Vagina (tissue), 2 donors: ENCODE data around the gene GSKIP. TPM values are rescaled to one million over a fixed set of nuclear protein-coding genes. Genes with fewer than 3 reads are reported as not detected.

Experiments used
- DNase-seq, 2 donors: peaks; one replicate each; pipeline ENCODE4 v3.0.0-alpha.2; 2017; ENCODE audit errors: extremely low spot score in 2 of 2
- H3K27ac ChIP-seq: fragments of 200-600 bp; sonication (generic); one replicate; pipeline ENCODE4 v1.5.1; 2019
- H3K27me3 ChIP-seq: fragments of 200-600 bp; sonication (generic); one replicate; pipeline ENCODE4 v1.5.1; 2019
- H3K36me3 ChIP-seq, 2 donors: fragments of 200-600 bp; sonication (generic); one replicate each; pipeline ENCODE4 v1.5.1; 2017 to 2019
- H3K4me1 ChIP-seq: fragments of 200-600 bp; sonication (generic); one replicate; pipeline ENCODE4 v1.5.1; 2019
- H3K4me3 ChIP-seq, 2 donors: fragments of 200-600 bp; sonication (generic); 1 replicate in 1 of 2; 2 replicates in 1 of 2; pipeline ENCODE4 v1.5.1; 2016 to 2019
- H3K9me3 ChIP-seq: fragments of 200-600 bp; sonication (generic); one replicate; pipeline ENCODE4 v1.5.1; 2019
- CTCF ChIP-seq, 3 experiments: fragments of 450-650 bp in 2 of 3; fragments of 200-600 bp in 1 of 3; sonication (generic) in 1 of 3; IDR thresholded peaks; one replicate each; pipeline ENCODE4 v1.5.1; 2017 to 2019; ENCODE audit warnings: antibody characterized with exemption in 3 of 3, mild to moderate bottlenecking in 2 of 3, moderate library complexity in 2 of 3
- POLR2A ChIP-seq, 2 donors: fragments of 450-650 bp; IDR thresholded peaks; one replicate each; pipeline ENCODE4 v1.6.1; 2017; ENCODE audit warnings: antibody characterized with exemption in 2 of 2, mild to moderate bottlenecking in 2 of 2, moderate library complexity in 2 of 2
- POLR2AphosphoS5 ChIP-seq, 2 donors: sonication (generic); formaldehyde crosslinking; IDR thresholded peaks; one replicate each; pipeline ENCODE4 v1.9.0; 2017; ENCODE audit warnings: antibody characterized with exemption in 2 of 2, mild to moderate bottlenecking in 2 of 2, low read depth in 1 of 2; ENCODE audit not compliant: insufficient read depth in 1 of 2
- intact Hi-C: fragments of 100-400 bp; cut with DNase I; formaldehyde crosslinking; loops from one replicate; pipeline ENCODE4 v1.15.1; 2023
- total RNA-seq: library from RNA; depleted of rRNA; stranded (reverse); fragments of >200 nt; gene quantifications from one replicate; pipeline ENCODE4 v1.2.3, GENCODE V29; 2016

Gene GSKIP
- total RNA-seq, 1 donor from 2014 or later = 8.1 TPM

- no peak for DNase-seq
- intact Hi-C loops = no loop called here
- Histone ChIP-seq H3K27me3 (no peaks in the 10 kb centered on the region), H3K27ac (no peak overlapping the region), H3K4me3 (no peak overlapping the region), H3K9me3 (no peaks in the 10 kb centered on the region), H3K36me3 (no peaks in the 10 kb centered on the region), H3K4me1 (no peaks in the 10 kb centered on the region)
- TF ChIP-seq CTCF (IDR thresholded peaks at IDR 0.05) = no peak
- TF ChIP-seq POLR2AphosphoS5 (IDR thresholded peaks at IDR 0.05; ENCODE audit: insufficient read depth in 1 of 2, low read depth in 1 of 2) = no peak
- no peak for TF ChIP-seq POLR2A (IDR thresholded peaks at IDR 0.05)
Measured at GRCh38 chr14:96400495-96400894, 37.2 kb downstream of the GSKIP start.

- Histone ChIP-seq H3K9me3 (no peaks in the 10 kb centered on the region), H3K27ac (no peak overlapping the region), H3K36me3 (no peaks in the 10 kb centered on the region), H3K27me3 (no peaks in the 10 kb centered on the region), H3K4me1 (no peaks in the 10 kb centered on the region), H3K4me3 (no peak overlapping the region)
- intact Hi-C loops = no loop called here
- no peak for TF ChIP-seq CTCF (IDR thresholded peaks at IDR 0.05)
- TF ChIP-seq POLR2AphosphoS5 (IDR thresholded peaks at IDR 0.05; ENCODE audit: insufficient read depth in 1 of 2, low read depth in 1 of 2) = no peak
- TF ChIP-seq POLR2A (IDR thresholded peaks at IDR 0.05) = no peak
- no peak for DNase-seq
Measured at GRCh38 chr14:96403409-96403808, 40.1 kb downstream of the GSKIP start.

- intact Hi-C loops = no loop called here
- no peak overlapping the region for H3K4me3 ChIP-seq
- no peak overlapping the region for H3K27ac ChIP-seq
- DNase-seq = no peak
- TF ChIP-seq POLR2A (IDR thresholded peaks at IDR 0.05) (no peak), POLR2AphosphoS5 (IDR thresholded peaks at IDR 0.05; ENCODE audit: insufficient read depth in 1 of 2, low read depth in 1 of 2) (no peak), CTCF (IDR thresholded peaks at IDR 0.05) (no peak)
- no peaks in the 10 kb centered on the region for H3K4me1 ChIP-seq
- no peaks in the 10 kb centered on the region for H3K27me3 ChIP-seq
- no peaks in the 10 kb centered on the region for H3K36me3 ChIP-seq
- H3K9me3 ChIP-seq = no peaks in the 10 kb centered on the region
Measured at GRCh38 chr14:96405677-96406076, 42.4 kb downstream of the GSKIP start.

DNA sequence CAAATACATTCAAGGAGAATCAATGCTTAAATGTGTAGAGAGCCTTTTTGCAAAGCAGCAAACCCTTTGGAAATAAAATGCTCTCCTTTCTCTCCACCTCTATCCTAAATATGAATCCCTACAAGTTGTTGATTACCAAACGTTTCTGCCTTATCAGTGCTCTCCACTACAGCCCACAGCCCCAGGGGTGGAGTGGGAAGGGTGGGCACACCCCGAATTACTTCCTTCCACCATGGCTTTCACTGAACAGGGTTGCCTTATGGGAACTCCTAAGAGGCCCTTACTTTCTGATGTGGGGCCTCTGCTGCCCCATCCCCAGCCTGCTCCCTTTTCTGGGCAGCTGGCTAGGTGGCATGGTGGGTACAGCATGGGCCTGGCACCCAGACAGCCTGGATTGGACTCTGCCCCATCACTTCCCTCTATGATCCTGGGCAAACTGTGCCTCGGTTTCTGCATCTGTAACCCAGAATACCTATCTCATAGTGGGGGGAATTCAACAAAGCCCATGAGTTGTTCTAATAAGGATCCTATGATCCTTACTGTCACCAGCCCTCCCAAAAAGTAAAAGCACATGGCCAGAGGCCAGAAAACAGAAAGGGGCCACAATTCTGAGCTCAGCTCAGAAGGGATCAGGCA is 44.7 kb downstream of the GSKIP start:
- H3K27me3 ChIP-seq = no peaks in the 10 kb centered on the region
- TF ChIP-seq CTCF (IDR thresholded peaks at IDR 0.05) (no peak), POLR2AphosphoS5 (IDR thresholded peaks at IDR 0.05; ENCODE audit: insufficient read depth in 1 of 2, low read depth in 1 of 2) (no peak), POLR2A (IDR thresholded peaks at IDR 0.05) (no peak)
- intact Hi-C loops = no loop called here
- DNase-seq = peak in 1 of 2 donors; percentile 85
- H3K36me3 ChIP-seq = no peaks in the 10 kb centered on the region
- H3K27ac ChIP-seq = no peak overlapping the region
- no peaks in the 10 kb centered on the region for H3K4me1 ChIP-seq
- H3K9me3 ChIP-seq = no peaks in the 10 kb centered on the region
- H3K4me3 ChIP-seq = no peak overlapping the region

- H3K27me3 ChIP-seq = no peaks in the 10 kb centered on the region
- H3K9me3 ChIP-seq = no peaks in the 10 kb centered on the region
- H3K4me3 ChIP-seq = no peak overlapping the region
- TF ChIP-seq POLR2AphosphoS5 (IDR thresholded peaks at IDR 0.05; ENCODE audit: insufficient read depth in 1 of 2, low read depth in 1 of 2) (no peak), CTCF (IDR thresholded peaks at IDR 0.05) (no peak), POLR2A (IDR thresholded peaks at IDR 0.05) (no peak)
- no peak overlapping the region for H3K27ac ChIP-seq
- peak; percentile 32 to 70 for DNase-seq
- intact Hi-C loops = no loop called here
- no peaks in the 10 kb centered on the region for H3K36me3 ChIP-seq
- no peaks in the 10 kb centered on the region for H3K4me1 ChIP-seq
Measured at GRCh38 chr14:96408608-96409007, 45.3 kb downstream of the GSKIP start.
